Fibroblast of lung (primary cell): ENCODE results near the gene PRORP.

ENCODE experiments used
- CTCF ChIP-seq, 2 donors: IDR thresholded peaks in 1 of 2; conservative IDR thresholded peaks in 1 of 2; 1 replicate in 1 of 2; 2 replicates in 1 of 2; pipeline ENCODE4 v1.5.1; 2011 to 2012; ENCODE audit warnings: low read length in 2 of 2, control low read depth in 1 of 2, inconsistent platforms in 1 of 2, low read depth in 1 of 2, mild to moderate bottlenecking in 1 of 2
- EZH2 ChIP-seq: IDR thresholded peaks from 2 replicates; pipeline ENCODE4 v1.5.1; 2012; ENCODE audit warnings: low read length, control low read depth, mild to moderate bottlenecking; ENCODE audit errors: missing control alignments

- TF ChIP-seq EZH2 (no peak), CTCF (conservative IDR thresholded peaks at IDR 0.05 in 1 of 2, IDR thresholded peaks at IDR 0.05 in 1 of 2; ENCODE audit: low read depth in 1 of 2, low read length in 2 of 2) (no peak)
These were observed 48.9 kb upstream of the PRORP start for GRCh38 chr14:35073486-35073885.
